GM21825 (cell line): Measurements from ENCODE around the gene CCDC47.
"Not testable (repeated sequence)": the region's sequence is repeated elsewhere in the genome, so short reads cannot be mapped to it uniquely, and the experiment has no call there.

Experiments
- ATAC-seq: cut with Tn5 transposase; IDR thresholded peaks from one replicate; pipeline ENCODE4 v1.9.1; 2021; ENCODE audit warnings: mild to moderate bottlenecking, moderate library complexity; ENCODE audit not compliant: unreplicated experiment

CCDC47 gene

GRCh38 chr17:63773272-63774140 lies at the start of gene CCDC47:
Gene CCDC47, minus strand, starts transcription at chr17:63773597. Its CDS starts 7,422 bp downstream, at chr17:63766175.
- peak; percentile 73 for ATAC-seq

DNA sequence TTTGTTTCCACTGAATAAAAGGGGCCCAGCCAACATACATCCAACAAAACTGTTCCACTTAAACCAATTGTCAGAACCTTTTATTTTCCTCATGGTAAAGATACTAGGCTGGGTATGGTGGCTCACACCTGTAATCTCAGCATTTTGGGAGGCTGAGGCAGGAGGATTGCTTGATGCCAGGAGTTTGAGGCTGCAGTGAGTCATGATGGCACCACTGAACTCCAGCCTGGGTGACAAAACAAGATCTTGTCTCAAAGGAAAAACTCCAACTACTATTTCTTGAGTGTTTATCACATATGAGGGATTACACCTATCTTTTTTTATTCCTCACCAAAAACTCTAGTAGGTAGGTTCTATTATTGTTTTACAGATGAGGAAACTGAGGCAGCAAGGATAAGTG lies 49.1 kb upstream of the CCDC47 start:
- no peak for ATAC-seq

GRCh38 chr17:63821804-63822203 lies 48.4 kb upstream of the CCDC47 start:
- ATAC-seq: no peak

GRCh38 chr17:63820963-63821561 lies 47.7 kb upstream of the CCDC47 start:
- ATAC-seq: no peak

DNA sequence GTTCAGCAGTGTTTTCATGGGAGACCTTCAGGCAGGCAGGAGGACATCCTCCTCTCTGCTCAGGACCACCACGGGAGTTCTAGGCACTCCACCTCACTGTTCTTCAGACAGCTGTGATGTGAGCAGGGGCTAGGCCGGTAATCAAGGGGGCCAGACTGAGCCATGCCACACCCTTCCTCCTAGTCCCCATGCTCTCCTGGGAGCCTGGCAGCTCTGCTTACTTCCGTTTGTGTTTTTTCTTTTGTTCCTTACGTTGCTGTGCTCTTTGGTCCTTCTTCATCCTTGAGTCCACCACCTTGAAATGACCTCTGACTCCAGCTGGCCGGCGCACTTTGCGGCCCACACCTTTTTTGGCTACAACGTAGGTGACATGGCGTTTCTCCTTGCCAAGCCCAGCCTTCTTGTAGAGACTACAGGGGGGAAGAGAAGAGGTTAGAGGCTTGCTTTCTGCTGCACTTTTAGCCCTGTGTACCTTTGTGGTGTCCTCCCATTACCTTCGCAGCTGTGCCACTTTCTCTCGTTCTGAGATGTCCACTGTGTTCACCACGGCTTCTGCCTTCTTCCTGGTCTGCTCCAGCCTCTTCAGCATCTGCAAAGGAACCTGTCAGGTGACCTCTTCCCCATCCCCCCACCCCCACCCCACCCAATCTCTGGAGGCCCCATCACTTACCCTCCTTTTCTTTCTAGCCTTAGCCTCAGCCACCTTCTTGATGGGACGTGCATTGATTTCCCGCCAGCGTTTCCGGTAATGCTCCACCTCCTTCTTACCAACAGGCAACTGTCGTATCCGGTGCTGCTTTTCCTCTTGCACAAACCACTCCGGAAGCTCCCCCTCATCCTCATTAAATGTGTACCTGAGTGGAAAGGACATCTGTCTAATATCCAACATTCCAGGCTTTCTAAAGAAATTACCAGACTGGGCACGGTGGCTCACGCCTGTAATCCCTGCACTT lies 46.5 kb upstream of the CCDC47 start:
- ATAC-seq: no peak

DNA sequence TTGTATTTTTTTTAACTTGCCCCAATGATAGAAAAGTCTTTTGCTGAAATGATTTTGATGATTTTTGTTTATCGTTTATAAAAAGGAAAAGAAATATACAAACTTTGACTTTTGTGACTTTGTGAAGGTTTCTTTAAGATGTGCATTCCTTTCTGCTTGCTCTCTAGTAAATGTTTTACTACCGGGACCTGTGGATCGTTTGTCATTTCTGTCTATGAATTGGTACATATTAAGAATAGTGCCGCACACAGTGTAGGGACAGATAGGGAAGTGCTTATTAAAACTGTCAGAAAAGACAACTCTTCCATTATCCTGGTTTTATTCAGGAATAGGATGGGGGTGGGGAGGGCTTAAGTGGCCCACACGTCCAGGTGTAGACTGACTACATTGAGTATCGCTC lies 45.7 kb upstream of the CCDC47 start:
- ATAC-seq: no peak

- ATAC-seq: no peak
Observed at GRCh38 chr17:63817736-63818385, 44.5 kb upstream of the CCDC47 start.

- no peak for ATAC-seq
Observed at GRCh38 chr17:63816669-63817068, 43.3 kb upstream of the CCDC47 start.

- ATAC-seq: no peak
Observed at GRCh38 chr17:63816123-63816522, 42.7 kb upstream of the CCDC47 start.

GRCh38 chr17:63809970-63810369 lies 36.6 kb upstream of the CCDC47 start:
- ATAC-seq: no peak

GRCh38 chr17:63805591-63805990 lies 32.2 kb upstream of the CCDC47 start:
- no peak for ATAC-seq

DNA sequence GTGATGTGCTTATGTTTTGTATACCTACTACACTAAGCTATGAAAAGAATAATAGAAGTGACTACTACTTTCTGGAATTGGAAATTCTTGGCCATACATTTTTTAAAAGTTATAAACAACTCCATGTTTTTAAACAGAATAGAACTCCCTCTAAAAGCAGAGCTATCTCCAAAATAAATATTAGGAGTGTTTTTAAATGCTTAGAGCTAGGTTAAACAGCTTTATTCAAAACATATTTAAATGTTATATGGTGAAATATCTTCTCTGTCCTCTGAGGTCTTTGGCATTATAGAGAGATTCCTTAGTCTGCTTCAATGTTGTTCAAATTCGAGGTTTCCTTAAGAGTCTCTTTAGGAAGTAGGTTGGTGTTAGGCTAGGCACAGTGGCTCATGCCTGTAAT lies 30.9 kb upstream of the CCDC47 start:
- no peak for ATAC-seq

DNA sequence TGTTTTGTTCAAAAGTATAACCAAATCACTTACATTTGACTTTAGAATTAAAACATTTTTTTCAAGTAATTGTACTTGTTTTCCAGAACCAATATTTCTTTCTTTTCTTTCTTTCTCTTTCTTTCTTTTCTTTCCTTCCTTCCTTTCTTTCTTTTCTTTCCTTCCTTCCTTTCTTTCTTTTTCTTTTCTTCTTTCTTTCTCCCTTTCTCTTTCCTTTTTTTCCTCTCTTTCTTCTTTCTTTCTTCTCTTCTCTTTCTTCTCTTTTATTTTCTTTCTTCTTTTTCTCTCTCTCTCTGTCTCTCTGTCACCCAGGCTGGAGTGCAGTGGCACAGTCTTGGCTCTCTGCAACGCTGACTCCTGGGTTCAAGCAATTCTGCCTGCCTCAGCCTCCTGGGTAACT lies 27.4 kb upstream of the CCDC47 start:
- ATAC-seq: no peak

DNA sequence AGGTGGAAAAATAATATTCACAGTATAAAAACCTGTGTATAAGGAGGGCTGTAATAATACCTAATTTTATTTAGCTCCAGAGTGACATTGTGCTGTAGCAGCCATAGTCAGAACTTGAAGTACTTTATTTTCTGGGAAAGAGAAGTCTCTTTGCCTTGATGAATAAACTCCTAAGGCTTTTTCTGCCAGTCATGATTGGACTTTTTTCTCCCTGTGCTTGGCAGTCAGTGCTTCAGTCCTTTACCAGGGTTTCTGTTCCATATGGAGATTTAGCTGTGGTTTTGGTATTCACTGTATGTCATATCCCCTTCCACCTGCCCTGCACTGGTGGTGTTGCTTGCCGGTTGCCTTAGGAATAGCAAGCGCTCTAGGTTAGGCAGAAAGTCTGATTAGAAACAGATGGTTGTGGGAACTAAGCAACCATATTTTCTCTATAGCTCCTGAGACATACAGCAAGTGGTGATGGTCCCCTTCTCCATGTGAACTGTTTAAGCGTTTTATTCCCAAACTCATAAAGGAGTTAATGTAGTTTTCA lies 25.2 kb upstream of the CCDC47 start:
- no peak for ATAC-seq

- not testable (repeated sequence) for ATAC-seq
Observed at GRCh38 chr17:63796375-63796774, 23.0 kb upstream of the CCDC47 start.

DNA sequence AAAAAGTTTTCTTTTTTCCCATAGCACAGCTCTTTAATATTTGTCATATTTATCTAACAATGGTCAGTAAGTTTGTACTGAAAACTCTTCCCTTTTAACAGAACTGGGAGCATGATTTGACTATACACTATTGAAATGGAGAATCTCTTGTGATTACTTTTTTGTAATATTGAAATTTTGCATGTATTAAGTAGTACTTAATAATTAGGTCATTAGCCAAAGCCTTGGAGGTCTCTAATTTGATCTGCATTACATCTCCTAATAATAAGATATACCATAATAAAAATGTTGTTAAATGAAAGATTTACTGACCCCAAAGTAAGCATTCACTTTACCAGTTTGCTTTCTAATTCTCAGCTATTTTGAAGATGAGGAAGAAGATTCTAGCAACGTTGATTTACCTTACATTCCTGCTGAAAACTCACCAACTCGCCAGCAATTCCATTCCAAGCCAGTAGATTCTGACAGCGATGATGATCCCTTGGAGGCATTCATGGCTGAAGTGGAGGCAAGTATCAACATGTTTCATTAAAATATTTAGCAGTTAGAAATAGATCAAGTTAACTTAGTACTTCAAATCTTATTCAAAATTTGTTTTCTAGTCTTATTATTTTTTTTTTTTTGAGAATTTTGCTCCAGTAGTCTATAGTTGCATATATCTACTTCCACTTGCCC lies 18.8 kb upstream of the CCDC47 start:
- no peak for ATAC-seq

DNA sequence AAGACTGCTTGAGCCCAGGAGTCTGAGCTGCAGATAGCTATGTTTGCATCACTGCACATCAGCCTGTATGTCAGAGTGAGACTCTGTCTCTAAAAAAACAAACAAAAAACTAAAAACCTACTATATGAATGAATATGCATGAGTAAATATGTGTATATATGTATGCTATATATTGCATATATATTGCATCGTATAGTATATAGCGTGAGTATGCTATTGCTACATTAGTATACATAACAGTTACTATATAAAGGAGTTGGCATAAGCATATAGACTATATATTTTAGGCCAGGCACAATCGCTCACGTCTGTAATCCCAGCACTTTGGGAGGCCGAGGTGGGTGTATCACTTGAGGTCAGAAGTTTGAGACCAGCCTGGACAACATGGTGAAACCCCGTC lies 16.7 kb upstream of the CCDC47 start:
- ATAC-seq: no peak

GRCh38 chr17:63786971-63787711 lies 13.7 kb upstream of the CCDC47 start:
- ATAC-seq: no peak

GRCh38 chr17:63786117-63786516 lies 12.7 kb upstream of the CCDC47 start:
- ATAC-seq: no peak
